Right lobe of liver (tissue), 4 donors: Measurements from ENCODE around the gene TNFRSF19.

Source experiments
- POLR2A ChIP-seq: fragments of 450-650 bp; IDR thresholded peaks from one replicate; pipeline ENCODE4 v1.6.1; 2017; ENCODE audit warnings: antibody characterized with exemption, mild to moderate bottlenecking
- TF ChIP-seq, protein P1 (sequence below), 4 donors: fragments of 200-600 bp in 3 of 4; fragments of 450-650 bp in 1 of 4; IDR thresholded peaks; one replicate each; pipeline versions ENCODE4 v1.5.1 to v1.8.0; 2016 to 2022; ENCODE audit warnings: antibody characterized with exemption in 4 of 4, mild to moderate bottlenecking in 2 of 4
- donor health status: DM: no; HTN: no; CAD: no.
- donor health status: DM: no; HTN: no; CAD: no.
- donor health status: DM: no; HTN: yes; CAD: no.

DNA sequence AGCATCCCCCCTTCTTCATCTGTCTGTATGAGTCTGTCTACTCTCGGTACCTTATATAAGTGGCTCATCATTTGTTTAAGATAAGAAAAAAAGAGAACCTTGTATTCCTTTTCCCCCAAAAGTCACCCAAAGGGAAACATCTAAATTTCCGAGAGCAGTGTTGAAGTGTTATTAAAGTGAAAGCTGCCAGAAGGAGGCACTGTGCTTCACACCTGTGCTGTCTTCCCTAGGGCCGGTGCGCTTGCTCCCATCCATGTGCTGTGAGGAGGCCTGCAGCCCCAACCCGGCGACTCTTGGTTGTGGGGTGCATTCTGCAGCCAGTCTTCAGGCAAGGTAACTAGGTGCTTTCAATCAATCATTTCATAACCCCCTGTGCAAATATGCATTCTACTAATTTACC lies 97.5 kb downstream of the TNFRSF19 start:
- TF ChIP-seq, protein P1, sequence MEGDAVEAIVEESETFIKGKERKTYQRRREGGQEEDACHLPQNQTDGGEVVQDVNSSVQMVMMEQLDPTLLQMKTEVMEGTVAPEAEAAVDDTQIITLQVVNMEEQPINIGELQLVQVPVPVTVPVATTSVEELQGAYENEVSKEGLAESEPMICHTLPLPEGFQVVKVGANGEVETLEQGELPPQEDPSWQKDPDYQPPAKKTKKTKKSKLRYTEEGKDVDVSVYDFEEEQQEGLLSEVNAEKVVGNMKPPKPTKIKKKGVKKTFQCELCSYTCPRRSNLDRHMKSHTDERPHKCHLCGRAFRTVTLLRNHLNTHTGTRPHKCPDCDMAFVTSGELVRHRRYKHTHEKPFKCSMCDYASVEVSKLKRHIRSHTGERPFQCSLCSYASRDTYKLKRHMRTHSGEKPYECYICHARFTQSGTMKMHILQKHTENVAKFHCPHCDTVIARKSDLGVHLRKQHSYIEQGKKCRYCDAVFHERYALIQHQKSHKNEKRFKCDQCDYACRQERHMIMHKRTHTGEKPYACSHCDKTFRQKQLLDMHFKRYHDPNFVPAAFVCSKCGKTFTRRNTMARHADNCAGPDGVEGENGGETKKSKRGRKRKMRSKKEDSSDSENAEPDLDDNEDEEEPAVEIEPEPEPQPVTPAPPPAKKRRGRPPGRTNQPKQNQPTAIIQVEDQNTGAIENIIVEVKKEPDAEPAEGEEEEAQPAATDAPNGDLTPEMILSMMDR (IDR thresholded peaks at IDR 0.05) = no peak
- no peak for TF ChIP-seq POLR2A
